Measurements from ENCODE around the gene VPS11.

DNA sequence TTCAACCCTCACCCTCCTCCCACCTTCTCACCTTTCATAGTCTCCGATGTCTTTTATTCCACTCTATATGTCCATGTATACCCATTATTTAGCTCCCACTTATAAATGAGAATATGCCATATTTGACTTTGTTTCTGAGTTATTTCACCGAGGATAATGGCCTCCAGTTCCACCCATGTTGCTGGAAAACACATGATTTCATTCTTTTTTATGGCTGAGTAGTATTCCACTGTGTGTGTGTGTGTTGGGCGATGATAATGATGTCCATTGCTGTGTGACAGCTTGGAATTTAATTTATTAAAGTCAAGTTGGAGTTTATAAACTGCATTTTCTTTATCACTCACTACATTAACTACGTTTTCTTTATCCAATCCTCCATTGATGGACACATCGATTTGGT lies 50.6 kb downstream of the VPS11 start:
- TF ChIP-seq, protein P1, sequence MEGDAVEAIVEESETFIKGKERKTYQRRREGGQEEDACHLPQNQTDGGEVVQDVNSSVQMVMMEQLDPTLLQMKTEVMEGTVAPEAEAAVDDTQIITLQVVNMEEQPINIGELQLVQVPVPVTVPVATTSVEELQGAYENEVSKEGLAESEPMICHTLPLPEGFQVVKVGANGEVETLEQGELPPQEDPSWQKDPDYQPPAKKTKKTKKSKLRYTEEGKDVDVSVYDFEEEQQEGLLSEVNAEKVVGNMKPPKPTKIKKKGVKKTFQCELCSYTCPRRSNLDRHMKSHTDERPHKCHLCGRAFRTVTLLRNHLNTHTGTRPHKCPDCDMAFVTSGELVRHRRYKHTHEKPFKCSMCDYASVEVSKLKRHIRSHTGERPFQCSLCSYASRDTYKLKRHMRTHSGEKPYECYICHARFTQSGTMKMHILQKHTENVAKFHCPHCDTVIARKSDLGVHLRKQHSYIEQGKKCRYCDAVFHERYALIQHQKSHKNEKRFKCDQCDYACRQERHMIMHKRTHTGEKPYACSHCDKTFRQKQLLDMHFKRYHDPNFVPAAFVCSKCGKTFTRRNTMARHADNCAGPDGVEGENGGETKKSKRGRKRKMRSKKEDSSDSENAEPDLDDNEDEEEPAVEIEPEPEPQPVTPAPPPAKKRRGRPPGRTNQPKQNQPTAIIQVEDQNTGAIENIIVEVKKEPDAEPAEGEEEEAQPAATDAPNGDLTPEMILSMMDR (conservative IDR thresholded peaks at IDR 0.05 in 1 of 2, IDR thresholded peaks at IDR 0.05 in 1 of 2; ENCODE audit: extremely low read depth in 1 of 2, insufficient read depth in 1 of 2, low read depth in 1 of 2, low read length in 2 of 2): no peak
- no peak for TF ChIP-seq EZH2 (IDR thresholded peaks at IDR 0.05; ENCODE audit: borderline replicate concordance, low read length)
